ENCODE measurements around the gene PAPSS2.
"Not testable (repeated sequence)": the region's sequence is repeated elsewhere in the genome, so short reads cannot be mapped to it uniquely, and the experiment has no call there.

Gene PAPSS2

GRCh38 chr10:87640043-87640442 is 19.6 kb upstream of the PAPSS2 start:
- Histone ChIP-seq H2AFZ (no peak overlapping the region), H3K4me2 (ENCODE audit: low read length) (no peak overlapping the region), H3K9ac (no peak overlapping the region), H3K79me2 (no peaks in the 10 kb centered on the region), H3K4me3 (ENCODE audit: low read depth, low read length) (no peak overlapping the region), H3K9me3 (ENCODE audit: control insufficient read depth, low read length) (no peaks in the 10 kb centered on the region), H3K27ac (no peak overlapping the region), H3K27me3 (ENCODE audit: control insufficient read depth, insufficient read depth, low read length) (no peaks in the 10 kb centered on the region), H3K4me1 (no peaks in the 10 kb centered on the region), H3K36me3 (ENCODE audit: control insufficient read depth, insufficient read depth, low read length) (no peaks in the 10 kb centered on the region)
- TF ChIP-seq CTCF (IDR thresholded peaks at IDR 0.05) = no peak

GRCh38 chr10:87642486-87642885 is 17.2 kb upstream of the PAPSS2 start:
- Histone ChIP-seq H3K4me1 (no peaks in the 10 kb centered on the region), H3K9ac (no peak overlapping the region), H3K4me2 (ENCODE audit: low read length) (no peak overlapping the region), H3K9me3 (ENCODE audit: control insufficient read depth, low read length) (no peaks in the 10 kb centered on the region), H3K27me3 (ENCODE audit: control insufficient read depth, insufficient read depth, low read length) (no peaks in the 10 kb centered on the region), H3K36me3 (ENCODE audit: control insufficient read depth, insufficient read depth, low read length) (no peaks in the 10 kb centered on the region), H3K27ac (no peak overlapping the region), H3K79me2 (no peaks in the 10 kb centered on the region), H2AFZ (no peak overlapping the region), H3K4me3 (ENCODE audit: low read depth, low read length) (no peak overlapping the region)
- TF ChIP-seq CTCF (IDR thresholded peaks at IDR 0.05) = no peak

GRCh38 chr10:87642988-87643387 is 16.7 kb upstream of the PAPSS2 start:
- Histone ChIP-seq H3K79me2 (no peaks in the 10 kb centered on the region), H3K4me1 (no peaks in the 10 kb centered on the region), H3K9me3 (ENCODE audit: control insufficient read depth, low read length) (no peaks in the 10 kb centered on the region), H2AFZ (no peak overlapping the region), H3K27ac (no peak overlapping the region), H3K9ac (no peak overlapping the region), H3K27me3 (ENCODE audit: control insufficient read depth, insufficient read depth, low read length) (no peaks in the 10 kb centered on the region), H3K4me3 (ENCODE audit: low read depth, low read length) (no peak overlapping the region), H3K36me3 (ENCODE audit: control insufficient read depth, insufficient read depth, low read length) (no peaks in the 10 kb centered on the region), H3K4me2 (ENCODE audit: low read length) (no peak overlapping the region)
- TF ChIP-seq CTCF (IDR thresholded peaks at IDR 0.05) = no peak

- no peaks in the 10 kb centered on the region for H3K4me1 ChIP-seq
- H3K79me2 ChIP-seq = no peaks in the 10 kb centered on the region
- H3K36me3 ChIP-seq (ENCODE audit: control insufficient read depth, insufficient read depth, low read length) = no peaks in the 10 kb centered on the region
- no peak overlapping the region for H2AFZ ChIP-seq
- H3K9ac ChIP-seq = no peak overlapping the region
- no peak for TF ChIP-seq CTCF (IDR thresholded peaks at IDR 0.05)
- no peak overlapping the region for H3K4me2 ChIP-seq (ENCODE audit: low read length)
- no peaks in the 10 kb centered on the region for H3K27me3 ChIP-seq (ENCODE audit: control insufficient read depth, insufficient read depth, low read length)
- H3K27ac ChIP-seq = no peak overlapping the region
- no peaks in the 10 kb centered on the region for H3K9me3 ChIP-seq (ENCODE audit: control insufficient read depth, low read length)
- H3K4me3 ChIP-seq (ENCODE audit: low read depth, low read length) = no peak overlapping the region
Observed at GRCh38 chr10:87643920-87644319, 15.8 kb upstream of the PAPSS2 start.

- not testable (repeated sequence) for H3K27ac ChIP-seq, H3K9ac ChIP-seq
Observed at GRCh38 chr10:87644500-87644899, 15.2 kb upstream of the PAPSS2 start.

More at GRCh38 chr10:87644500-87644899, 15.2 kb upstream of the PAPSS2 start:
- not testable (repeated sequence) for H3K4me3 ChIP-seq (ENCODE audit: low read depth, low read length); H3K9me3 ChIP-seq (ENCODE audit: control insufficient read depth, low read length); H3K79me2 ChIP-seq; H2AFZ ChIP-seq; H3K4me2 ChIP-seq (ENCODE audit: low read length); H3K27me3 ChIP-seq (ENCODE audit: control insufficient read depth, insufficient read depth, low read length); H3K36me3 ChIP-seq (ENCODE audit: control insufficient read depth, insufficient read depth, low read length); H3K4me1 ChIP-seq

All from parathyroid adenoma (tissue), 2 donors.